ENCODE data around the gene SIAH1. TPM values are rescaled to one million over a fixed set of nuclear protein-coding genes. Genes with fewer than 3 reads are reported as not detected.

SIAH1 gene
- total RNA-seq, 6 experiments from 2014 or later, result 8.1 to 14.0 (median 11.5) TPM

Small RNAs within 50 kb of the gene (small RNA-seq; reads per million reads assigned to genes)
- gene RF00017, result 0 reads per million in 2 experiments

Other genes with a start within 250 kb of the SIAH1 start
- under 1 TPM in 1 of 6 experiments, not detected in 5; 0.07 TPM for gene ABCC12, start 229.4 kb downstream of the SIAH1 start, total RNA-seq
- 100 to 1,000 TPM; 102 to 164 (median 153) TPM for gene LONP2, start 141.1 kb downstream of the SIAH1 start, total RNA-seq
- gene ABCC11, start 137.9 kb downstream of the SIAH1 start, total RNA-seq, result 1 to 10 TPM; 2.1 to 7.6 (median 3.3) TPM
- gene N4BP1, start 224.8 kb upstream of the SIAH1 start, total RNA-seq, result 10 to 100 TPM; 10.5 to 17.8 (median 12.1) TPM

All from right lobe of liver (tissue), 5 donors.